VCaP (cell line): ENCODE results near the gene FMN1.
"Not testable (repeated sequence)": the region's sequence is repeated elsewhere in the genome, so short reads cannot be mapped to it uniquely, and the experiment has no call there.

Experiments used
- H3K27ac ChIP-seq: fragments of 450-650 bp; 2 replicates; pipeline ENCODE4 v1.5.1; 2017
- CTCF ChIP-seq: fragments of 450-650 bp; conservative IDR thresholded peaks from 2 replicates; pipeline ENCODE4 v1.5.1; 2017; ENCODE audit warnings: mild to moderate bottlenecking, moderate library complexity

Gene FMN1

DNA sequence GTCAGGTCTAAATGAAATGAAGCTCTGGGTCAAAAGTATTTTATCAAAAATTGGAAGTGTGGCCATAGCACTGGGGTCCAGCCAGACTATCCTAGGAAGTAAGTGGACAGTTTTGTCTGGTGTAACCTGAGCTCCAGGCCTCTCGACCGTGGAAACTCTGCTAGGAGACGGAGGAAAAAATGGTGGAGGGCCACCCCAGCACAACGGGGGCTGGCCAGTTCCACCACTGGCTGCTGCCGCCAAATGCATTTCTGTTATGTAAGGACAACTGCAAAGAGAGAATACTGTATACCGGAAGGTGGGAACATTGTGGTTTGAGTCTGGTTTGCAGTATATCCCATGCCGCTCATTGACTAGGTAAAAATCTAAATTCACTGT lies 241.0 kb downstream of the FMN1 start:
- H3K27ac ChIP-seq = no peak overlapping the region
- no peak for TF ChIP-seq CTCF

DNA sequence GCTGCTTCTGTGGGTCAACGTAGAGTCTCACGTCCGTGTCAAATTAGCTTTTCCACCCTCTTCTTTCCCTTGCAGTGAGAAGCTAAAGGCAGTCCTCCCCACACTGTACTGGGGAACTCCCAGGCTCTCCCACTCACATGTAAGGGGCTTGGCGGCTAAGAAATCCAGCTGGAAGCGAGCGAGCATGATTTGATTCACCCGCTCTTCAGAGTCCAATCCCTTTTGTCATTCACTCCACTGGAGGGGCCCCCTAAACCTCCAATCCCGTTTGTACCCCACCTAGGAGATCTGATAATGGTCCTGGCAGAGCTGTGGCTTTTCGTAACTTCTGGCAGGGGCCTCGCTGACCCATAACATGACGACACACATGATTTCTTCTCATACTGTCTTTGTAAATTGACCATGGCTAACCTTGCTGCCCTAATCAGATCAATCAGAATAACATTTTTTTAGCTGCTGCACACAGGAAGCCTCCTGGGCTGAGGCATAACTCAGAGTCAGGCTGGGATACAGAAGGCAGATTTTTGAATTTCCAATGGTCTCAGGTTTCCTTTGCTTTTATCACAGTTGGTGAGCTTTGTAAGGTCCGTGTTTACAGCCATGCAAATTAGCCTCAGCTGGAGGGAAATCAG lies 241.5 kb downstream of the FMN1 start:
- TF ChIP-seq CTCF = no peak
- no peak overlapping the region for H3K27ac ChIP-seq

- no peak for TF ChIP-seq CTCF
- no peak overlapping the region for H3K27ac ChIP-seq
Observed at GRCh38 chr15:32951736-32952464, 242.6 kb downstream of the FMN1 start.

DNA sequence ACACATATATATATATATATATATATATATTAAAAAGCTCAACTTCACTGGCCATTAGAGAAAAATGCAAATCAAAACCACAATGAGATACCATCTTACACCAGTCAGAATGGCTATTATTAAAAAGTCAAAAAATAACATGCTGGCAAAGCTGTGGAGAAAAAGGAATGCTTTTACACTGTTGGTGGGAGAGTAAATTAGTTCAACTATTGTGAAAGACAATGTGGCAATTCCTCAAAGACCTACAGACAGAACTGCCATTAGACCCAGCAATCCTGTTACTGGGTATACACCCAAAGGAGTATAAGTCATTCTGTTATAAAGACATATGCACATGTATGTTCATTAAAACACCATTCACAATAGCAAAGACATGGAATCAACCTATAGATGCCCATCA lies 244.5 kb downstream of the FMN1 start:
- H3K27ac ChIP-seq = not testable (repeated sequence)

DNA sequence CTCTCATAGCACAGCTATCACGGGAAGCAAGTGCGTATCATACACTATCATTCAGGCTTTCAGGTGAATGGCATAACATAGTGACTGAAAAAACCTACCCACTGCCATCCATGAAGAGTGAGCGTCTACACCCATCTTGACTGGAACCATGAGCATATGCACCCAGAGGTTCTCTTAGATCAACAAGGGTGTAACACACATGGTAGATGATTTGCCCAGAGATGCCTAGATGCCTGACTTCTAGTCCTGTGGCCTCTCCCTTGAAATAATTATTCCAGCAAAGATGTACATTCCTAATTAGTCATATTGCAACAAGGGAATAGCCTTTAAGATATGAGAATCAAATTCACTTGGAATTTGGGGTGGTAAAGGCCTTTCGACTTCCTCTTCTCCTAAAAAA lies 248.3 kb downstream of the FMN1 start:
- no peak overlapping the region for H3K27ac ChIP-seq
- TF ChIP-seq CTCF = no peak

DNA sequence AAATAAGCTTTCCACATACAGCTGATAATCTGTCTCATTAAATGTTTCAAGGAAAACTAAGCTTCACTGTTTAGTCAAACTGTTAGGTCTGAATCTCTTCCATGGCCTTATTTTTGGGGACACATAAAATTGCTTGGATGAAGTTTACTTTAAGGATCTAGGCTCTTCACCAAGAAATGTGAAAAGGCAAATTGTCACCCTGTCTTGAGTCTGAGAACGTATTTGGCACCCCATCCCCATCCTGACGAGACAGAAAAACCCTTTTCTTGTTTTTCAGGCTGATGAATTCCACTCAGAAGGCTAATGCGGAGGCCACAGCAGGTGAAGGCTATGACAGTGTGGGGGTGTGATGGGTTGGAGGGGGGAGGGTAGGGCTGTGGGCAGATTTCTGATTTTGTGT lies 250.1 kb downstream of the FMN1 start:
- no peak for TF ChIP-seq CTCF
- H3K27ac ChIP-seq = no peak overlapping the region

DNA sequence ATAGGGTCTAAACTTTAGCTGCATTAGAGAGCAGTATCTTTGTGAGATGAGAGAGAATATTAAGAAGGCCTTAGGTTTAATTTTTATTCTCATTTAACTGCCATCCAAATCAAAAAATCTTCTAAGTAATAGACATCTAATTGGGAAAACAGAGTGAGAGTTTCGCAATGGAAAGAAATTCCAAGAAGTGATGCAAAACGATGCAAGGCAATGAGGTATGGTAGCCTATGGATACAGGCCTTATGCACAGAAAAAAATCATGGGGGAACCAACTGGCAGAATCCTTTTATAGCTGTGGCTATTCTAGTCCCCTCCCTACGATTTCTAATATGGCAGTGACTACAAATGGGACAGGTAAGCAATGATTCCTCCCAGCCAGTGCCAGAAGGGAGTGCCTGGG lies 250.8 kb downstream of the FMN1 start:
- no peak for TF ChIP-seq CTCF
- no peak overlapping the region for H3K27ac ChIP-seq

- no peak overlapping the region for H3K27ac ChIP-seq
- no peak for TF ChIP-seq CTCF
Observed at GRCh38 chr15:32942401-32942841, 252.1 kb downstream of the FMN1 start.
